K562 (cell line): ENCODE measurements around the gene CTDSP2. TPM values are rescaled to one million over a fixed set of nuclear protein-coding genes. Genes with fewer than 3 reads are reported as not detected.

ENCODE experiments used
- ATAC-seq: fragments of 200-7000 bp; cut with Tn5 transposase; 3 replicates; pipeline ENCODE4 v1.9.1; 2020; ENCODE audit warnings: moderate library complexity
- BruUV-seq: library from RNA; stranded (reverse); fragments of 400-500 nt; replicated peaks from 2 replicates; lab custom pipeline; 2021; lab: Mats Ljungman, UMichigan
- CTCF ChIA-PET: fragments of 300-600 bp; formaldehyde crosslinking; extraction: SDS; loops from one replicate; lab custom pipeline; 2021; ENCODE audit warnings: low intra/inter-chr PET ratio; lab: Yijun Ruan, JAX
- POLR2A ChIA-PET: fragments of 300-600, 350-650 bp; sonication (Branson Sonifier 250); formaldehyde crosslinking; extraction: SDS; loops from one replicate; lab custom pipeline; 2021; ENCODE audit warnings: antibody characterized with exemption, inconsistent platforms; lab: Yijun Ruan, JAX
- DNase-seq, 4 experiments: peaks; one replicate each; pipeline versions ENCODE4 v3.0.0 to v3.0.0-alpha.2; 2011 to 2018; ENCODE audit warnings: low spot score in 3 of 4, mixed read lengths in 3 of 4; ENCODE audit errors: extremely low read depth in 1 of 4
- FAIRE-seq: peaks from 2 replicates; lab custom pipeline; 2011; peaks lifted over from hg19 to GRCh38; lab: Jason Lieb, UNC
- H2AFZ ChIP-seq: 2 replicates; pipeline ENCODE4 v1.6.0; 2011; ENCODE audit warnings: low read depth, low read length, control low read depth, inconsistent platforms
- H3K27ac ChIP-seq: fragments of 200-600 bp; 3 replicates; pipeline ENCODE4 v1.8.0; 2011; ENCODE audit warnings: low read depth, mild to moderate bottlenecking, control low read depth, inconsistent platforms, low read length, moderate library complexity, mixed read lengths; ENCODE audit errors: extremely low read depth
- H3K27me3 ChIP-seq, 2 experiments: fragments of 300-600 bp in 1 of 2; 2 replicates in 1 of 2; 3 replicates in 1 of 2; pipeline versions ENCODE4 v1.6.0 to v1.8.0; 2011; ENCODE audit warnings: inconsistent platforms in 2 of 2, low read length in 2 of 2, mild to moderate bottlenecking in 1 of 2, mixed read lengths in 1 of 2, moderate library complexity in 1 of 2; ENCODE audit not compliant: control insufficient read depth in 2 of 2, insufficient read depth in 2 of 2
- H3K36me3 ChIP-seq: fragments of 300-600 bp; 3 replicates; pipeline ENCODE4 v1.8.0; 2011; ENCODE audit warnings: mild to moderate bottlenecking, low read length, inconsistent platforms; ENCODE audit not compliant: control insufficient read depth, insufficient read depth
- H3K4me1 ChIP-seq, 2 experiments: fragments of 200-600 bp in 1 of 2; replicated peaks in 1 of 2; 2 replicates in 1 of 2; 3 replicates in 1 of 2; pipeline versions ENCODE4 v1.5.1 to v1.8.0; 2011; ENCODE audit warnings: inconsistent platforms in 2 of 2, low read length in 2 of 2, mild to moderate bottlenecking in 1 of 2, mixed read lengths in 1 of 2, moderate library complexity in 1 of 2; ENCODE audit not compliant: control insufficient read depth in 2 of 2, insufficient read depth in 2 of 2
- H3K4me2 ChIP-seq: 2 replicates; pipeline ENCODE4 v1.6.1; 2011; ENCODE audit warnings: low read length, control low read depth, inconsistent platforms, mixed read lengths; ENCODE audit not compliant: insufficient read depth
- H3K4me3 ChIP-seq: fragments of 200-600 bp; sonication (generic), shearing (Covaris generic); 2 replicates; pipeline ENCODE4 v1.5.1; 2016; ENCODE audit warnings: control low read depth, inconsistent platforms
- H3K79me2 ChIP-seq: fragments of 200-600 bp; 3 replicates; pipeline ENCODE4 v1.8.0; 2011; ENCODE audit warnings: low read length, inconsistent platforms; ENCODE audit not compliant: control insufficient read depth, insufficient read depth
- H3K9ac ChIP-seq, 2 experiments: 2 replicates each; pipeline versions ENCODE4 v1.6.0 to v1.6.1; 2011; ENCODE audit warnings: low read depth in 2 of 2, low read length in 2 of 2, control low read depth in 1 of 2, inconsistent platforms in 1 of 2, mild to moderate bottlenecking in 1 of 2, mixed read lengths in 1 of 2; ENCODE audit not compliant: insufficient read depth in 1 of 2
- H3K9me1 ChIP-seq: one replicate; pipeline ENCODE4 v1.6.0; 2011; ENCODE audit warnings: inconsistent platforms, mild to moderate bottlenecking, low read length, moderate library complexity; ENCODE audit not compliant: control insufficient read depth, insufficient read depth
- H3K9me3 ChIP-seq: replicated peaks from 2 replicates; pipeline ENCODE4 v1.5.1; 2011; ENCODE audit warnings: low read depth, low read length, inconsistent platforms; ENCODE audit not compliant: control insufficient read depth, insufficient read depth
- H4K20me1 ChIP-seq: replicated peaks from 2 replicates; pipeline ENCODE4 v1.6.1; 2011; ENCODE audit warnings: low read length, inconsistent platforms, mixed read lengths; ENCODE audit not compliant: control insufficient read depth, insufficient read depth
- ARID3B ChIP-seq: fragments of 250-450 bp; sonication (Bioruptor Pico); IDR thresholded peaks from 2 replicates; pipeline ENCODE4 v1.4.0; 2020; ENCODE audit warnings: borderline replicate concordance
- CBX1 ChIP-seq: sonication (generic); IDR thresholded peaks from 2 replicates; pipeline ENCODE4 v1.6.1; 2016; ENCODE audit warnings: antibody characterized with exemption, low read depth, mild to moderate bottlenecking
- CBX3 ChIP-seq, 2 experiments: IDR thresholded peaks; 1 replicate in 1 of 2; 2 replicates in 1 of 2; pipeline ENCODE4 v1.6.1; 2012; ENCODE audit warnings: inconsistent platforms in 2 of 2, low read length in 2 of 2, borderline replicate concordance in 1 of 2, control low read depth in 1 of 2
- ELF2 ChIP-seq: fragments of 250-450 bp; sonication (Bioruptor Pico); IDR thresholded peaks from 2 replicates; pipeline ENCODE4 v1.5.0; 2021; ENCODE audit warnings: mild to moderate bottlenecking
- FOXK1 ChIP-seq: sonication (generic); formaldehyde crosslinking; IDR thresholded peaks from 2 replicates; pipeline ENCODE4 v1.8.0; 2022; ENCODE audit warnings: missing genetic modification reagents, mild to moderate bottlenecking, borderline replicate concordance
- LEF1 ChIP-seq: fragments of 450-650 bp; IDR thresholded peaks from 2 replicates; pipeline ENCODE4 v1.6.1; 2016; ENCODE audit warnings: mild to moderate bottlenecking
- MAZ ChIP-seq, 2 experiments: fragments of 450-650 bp in 1 of 2; sonication (generic) in 1 of 2; formaldehyde crosslinking; IDR thresholded peaks in 1 of 2; conservative IDR thresholded peaks in 1 of 2; 2 replicates each; pipeline versions ENCODE4 v1.4.0 to v1.5.0; 2020; ENCODE audit warnings: mild to moderate bottlenecking in 1 of 2, missing genetic modification reagents in 1 of 2
- PATZ1 ChIP-seq: fragments of 250-450 bp; sonication (Bioruptor Pico); IDR thresholded peaks from 2 replicates; pipeline ENCODE4 v1.5.0; 2020; ENCODE audit warnings: mild to moderate bottlenecking, borderline replicate concordance
- THRAP3 ChIP-seq: fragments of 450-650 bp; IDR thresholded peaks from 2 replicates; pipeline ENCODE4 v1.6.1; 2016; ENCODE audit warnings: mild to moderate bottlenecking, inconsistent platforms, borderline replicate concordance
- ZBTB7A ChIP-seq: IDR thresholded peaks from 2 replicates; pipeline ENCODE4 v1.6.1; 2011; ENCODE audit warnings: low read depth, mild to moderate bottlenecking, low read length, moderate library complexity, borderline replicate concordance; ENCODE audit not compliant: control insufficient read depth
- ZFP36 ChIP-seq: fragments of 150-350 bp; IDR thresholded peaks from 2 replicates; pipeline ENCODE4 v1.6.1; 2018; ENCODE audit warnings: low read length, low read depth; ENCODE audit not compliant: partially characterized antibody
- ZNF217 ChIP-seq: sonication (generic); formaldehyde crosslinking; IDR thresholded peaks from 2 replicates; pipeline ENCODE4 v1.8.0; 2022; ENCODE audit warnings: mild to moderate bottlenecking, missing genetic modification reagents
- ZNF512 ChIP-seq: IDR thresholded peaks from 2 replicates; pipeline ENCODE4 v1.6.1; 2016; ENCODE audit warnings: missing genetic modification characterization, missing compliant biosample characterization
- ZNF695 ChIP-seq: fragments of 450-650 bp; formaldehyde crosslinking; IDR thresholded peaks from 2 replicates; pipeline ENCODE4 v1.4.0; 2020; ENCODE audit warnings: mild to moderate bottlenecking, moderate library complexity
- ZNF76 ChIP-seq: fragments of 250-450 bp; sonication (Bioruptor Pico); IDR thresholded peaks from 2 replicates; pipeline ENCODE4 v1.4.0; 2020; ENCODE audit warnings: mild to moderate bottlenecking, moderate library complexity, borderline replicate concordance
- WGBS: fragments of 100-300 bp; shearing (Covaris generic); methylation state at CpG from one replicate; pipeline ENCODE4 v1.1.6; 2016; ENCODE audit warnings: low coverage, mixed read lengths; ENCODE audit not compliant: insufficient coverage; ENCODE audit errors: missing lambda C conversion rate; 5-methylcytosine and 5-hydroxymethylcytosine counted together
- in situ Hi-C: fragments of 300-500 bp; cut with MboI; formaldehyde crosslinking; loops from 4 replicates; pipeline ENCODE4 v1.15.0; 2018; ENCODE audit warnings: inconsistent platforms, mixed read lengths
- intact Hi-C: fragments of 100-400 bp; cut with micrococcal nuclease; formaldehyde crosslinking; loops from 2 replicates; pipeline ENCODE4 v1.14.2; 2022
- polyA plus RNA-seq, 8 experiments: library from polyadenylated mRNA; depleted of rRNA in 4 of 8; stranded (reverse) in 5 of 8; unstranded in 3 of 8; fragments of >200 nt; fragmentation: Nextera tagmentation in 2 of 8; fragmentation: Illumina TruSeq in 1 of 8; extraction: Ambion mirVana in 2 of 8; extraction: Trizol in 1 of 8; gene quantifications; 2 replicates each; pipeline versions ENCODE4 v1.2.1 to v1.2.3, GENCODE V29; 2011 to 2014; ENCODE audit warnings: inconsistent platforms in 1 of 8, missing spikeins in 1 of 8
- total RNA-seq, 7 experiments: library from RNA; depleted of rRNA in 6 of 7; stranded (reverse); fragments of >200 nt in 6 of 7; fragmentation: Illumina TruSeq in 2 of 7; extraction: Trizol in 2 of 7; gene quantifications; 2 replicates each; pipeline versions ENCODE4 v1.2.1 to v1.2.3, GENCODE V29; 2011 to 2021; ENCODE audit warnings: low replicate concordance in 1 of 7

CTDSP2 gene
- total and polyA plus RNA-seq, 9 of the 15 experiments (the other 6 are each of a cell fraction or from before 2014, with no cell fraction given): 20.4 to 108 (median 47.7) TPM

- Histone ChIP-seq H2AFZ (no peak overlapping the region), H4K20me1 (no peaks in the 10 kb centered on the region), H3K4me3 (no peak overlapping the region), H3K27ac (no peak overlapping the region), H3K9me1 (peaks cover 3% of the 10 kb centered on the region), H3K9me3 (no peaks in the 10 kb centered on the region), H3K27me3 (no peaks in the 10 kb centered on the region), H3K79me2 (no peaks in the 10 kb centered on the region), H3K4me1 (peaks cover 5 to 10% of the 10 kb centered on the region in 2 experiments; a peak in 3 of 5 replicates), H3K36me3 (peaks cover 8% of the 10 kb centered on the region; the same call in 2 of the 3 replicates), H3K9ac (no peak overlapping the region), H3K4me2 (no peak overlapping the region)
- CTCF ChIA-PET: no interaction called here
- FAIRE-seq: no peak
- intact Hi-C loops: no loop called here
- WGBS: 58% methylated on average over 5 of the region's 5 CpGs
- no peak for ATAC-seq
- BruUV-seq: no TSS peak
- DNase-seq: no peak
- POLR2A ChIA-PET: interaction anchor here (0.6 to 3.3 kb wide), 5 partner anchors 9 to 216 kb away, joined by 3 to 21 read pairs (median 3); partner anchors contain the start of gene AVIL
- in situ Hi-C loops: no loop called here
- TF ChIP-seq ZNF217 (CRISPR knock-in tag) (no peak), CBX3 (IDR thresholded peaks at IDR 0.05; ENCODE audit: borderline replicate concordance in 1 of 2, low read length in 2 of 2) (no peak), ZNF695 (CRISPR knock-in tag) (no peak), ELF2 (CRISPR knock-in tag) (no peak), MAZ (CRISPR knock-in tag; conservative IDR thresholded peaks at IDR 0.05 in 1 of 2, IDR thresholded peaks at IDR 0.05 in 1 of 2) (no peak), ZBTB7A (no peak), ZNF76 (CRISPR knock-in tag) (no peak), FOXK1 (CRISPR knock-in tag) (no peak), THRAP3 (no peak), PATZ1 (CRISPR knock-in tag) (no peak), CBX1 (no peak), ZFP36 (no peak), ZNF512 (no peak), ARID3B (CRISPR knock-in tag) (no peak), LEF1 (no peak)
These were observed 38.2 kb downstream of the CTDSP2 start for GRCh38 chr12:57808351-57808750.
